Choroid plexus epithelial cell (primary cell): ENCODE results near the gene ARAP1.

ENCODE experiments used
- DNase-seq: peaks from one replicate; pipeline ENCODE4 v3.0.0-alpha.2; 2010; ENCODE audit warnings: low read depth
- H3K4me3 ChIP-seq: 2 replicates; pipeline ENCODE4 v1.5.1; 2011; ENCODE audit warnings: low read depth, mild to moderate bottlenecking, control low read depth, low read length, moderate library complexity
- CTCF ChIP-seq: conservative IDR thresholded peaks from 2 replicates; pipeline ENCODE4 v1.5.1; 2011; ENCODE audit warnings: low read depth, mild to moderate bottlenecking, control low read depth, inconsistent platforms, low read length, moderate library complexity

Gene ARAP1

DNA sequence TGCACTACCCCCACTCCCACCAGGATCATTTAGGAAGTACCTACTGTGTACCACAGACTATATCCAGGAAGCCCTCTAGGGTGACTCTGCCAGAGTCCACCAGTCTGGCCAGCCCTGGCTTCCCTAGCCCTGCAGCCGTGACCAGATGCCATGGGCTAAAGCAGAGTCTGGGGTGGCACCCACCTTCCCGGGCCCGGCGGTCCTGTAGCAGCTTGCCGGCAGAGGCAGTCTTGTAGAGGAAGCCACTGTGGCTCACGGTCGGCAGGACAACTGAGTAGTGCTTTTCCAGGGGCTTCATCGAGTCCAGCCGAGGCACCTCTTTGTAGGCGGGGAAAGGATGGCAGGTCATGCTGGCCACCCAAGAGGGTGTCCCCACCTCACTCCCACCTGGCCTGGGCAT is 50.7 kb downstream of the ARAP1 start:
- TF ChIP-seq CTCF, result no peak
- DNase-seq, result no peak
- H3K4me3 ChIP-seq, result no peak overlapping the region

DNA sequence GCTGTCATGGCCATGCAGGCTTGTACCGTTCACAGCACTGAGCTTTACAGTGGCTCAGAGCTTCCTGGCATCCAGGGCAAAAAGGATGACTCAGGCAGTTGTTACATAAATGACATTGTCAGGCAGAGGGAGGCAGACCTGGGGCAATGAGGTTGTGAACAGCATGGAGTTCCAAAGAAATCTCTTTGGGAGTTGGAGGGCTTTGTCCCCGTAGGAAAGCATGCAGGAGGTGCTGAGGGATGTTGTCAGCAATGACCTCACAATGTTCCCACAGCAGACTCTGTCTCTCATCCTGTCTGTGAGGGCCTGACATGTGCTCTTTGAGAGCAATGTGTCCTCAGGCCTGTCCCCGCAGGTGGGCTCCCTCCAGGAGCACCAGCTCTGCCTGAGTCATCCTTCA is 52.1 kb downstream of the ARAP1 start:
- peak; percentile 38 for DNase-seq

DNA sequence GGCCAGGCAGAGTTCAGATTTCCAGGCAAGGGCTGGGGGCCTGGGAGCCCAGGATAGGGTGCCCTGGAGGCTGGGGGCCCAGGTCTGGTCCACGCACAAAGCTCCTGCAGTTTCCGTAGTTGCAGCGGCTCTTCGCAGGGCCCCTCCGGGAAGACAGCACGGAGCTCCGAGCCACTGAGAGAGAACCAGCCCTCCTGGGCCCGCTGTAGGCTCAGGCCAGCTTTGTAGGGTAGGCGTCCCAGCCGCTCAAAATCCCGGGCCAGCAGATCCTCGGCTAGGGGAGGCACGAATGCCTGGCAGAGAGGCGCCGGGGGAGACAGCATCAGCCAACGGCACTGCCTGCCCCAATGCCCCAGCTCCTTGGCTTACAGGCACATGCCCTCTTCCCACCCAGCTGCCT is 54.4 kb downstream of the ARAP1 start:
- no peak overlapping the region for H3K4me3 ChIP-seq
- no peak for TF ChIP-seq CTCF
- DNase-seq, result no peak

More for the DNA sequence above, 52.1 kb downstream of the ARAP1 start:
- H3K4me3 ChIP-seq, result no peak overlapping the region
- TF ChIP-seq CTCF, result no peak

GRCh38 chr11:72696866-72697700 is 55.1 kb downstream of the ARAP1 start:
- TF ChIP-seq CTCF, result no peak
- H3K4me3 ChIP-seq, result no peak overlapping the region
- DNase-seq, result no peak

DNA sequence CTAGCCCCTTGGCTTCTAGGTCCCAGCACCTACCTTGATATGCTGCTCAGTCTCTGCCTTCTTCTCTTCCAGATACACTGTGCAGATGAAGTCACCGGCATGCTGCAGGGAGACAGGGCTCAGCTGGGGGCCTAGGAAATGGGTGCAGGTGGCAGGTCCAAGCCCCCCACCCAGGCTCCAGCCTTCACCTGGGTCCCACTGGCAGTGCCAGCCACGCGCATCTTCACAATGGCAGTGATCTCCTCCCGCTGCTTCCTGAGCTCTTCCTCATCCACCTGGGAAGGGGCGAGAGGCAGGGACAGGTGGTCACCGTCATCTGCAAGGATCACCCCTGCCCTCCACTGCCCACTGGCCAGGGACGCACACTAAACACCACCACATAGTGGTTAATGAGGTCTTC is 56.9 kb downstream of the ARAP1 start:
- no peak for TF ChIP-seq CTCF
- H3K4me3 ChIP-seq, result no peak overlapping the region
- no peak for DNase-seq

- TF ChIP-seq CTCF, result no peak
- DNase-seq, result no peak
- H3K4me3 ChIP-seq, result no peak overlapping the region
Measured at GRCh38 chr11:72693271-72693968, 58.8 kb downstream of the ARAP1 start.
